OCI-LY3 (cell line): ENCODE data around the gene PRTFDC1.

Experiments
- H2AFZ ChIP-seq: fragments of 200-600, 300-600 bp; shearing (Covaris generic); 2 replicates; pipeline ENCODE4 v1.6.0; 2014; ENCODE audit warnings: antibody characterized with exemption, low read depth, low read length
- H3K27ac ChIP-seq: fragments of 200-600, 300-600 bp; sonication (generic); 2 replicates; pipeline ENCODE4 v1.5.1; 2014; ENCODE audit warnings: mild to moderate bottlenecking, low read length, moderate library complexity, mixed read lengths
- H3K27me3 ChIP-seq: fragments of 200-600, 300-600 bp; sonication (generic); 2 replicates; pipeline ENCODE4 v1.6.1; 2014; ENCODE audit warnings: low read depth, low read length, mixed read lengths
- H3K36me3 ChIP-seq: fragments of 200-600, 300-600 bp; sonication (generic); replicated peaks from 2 replicates; pipeline ENCODE3; 2014; ENCODE audit warnings: low read depth, low read length, mixed read lengths
- H3K4me1 ChIP-seq: fragments of 300-600, 200-600 bp; sonication (generic); 2 replicates; pipeline ENCODE4 v1.6.1; 2014; ENCODE audit warnings: low read length, mixed read lengths
- H3K4me2 ChIP-seq: fragments of 200-600, 300-600 bp; sonication (generic); 2 replicates; pipeline ENCODE4 v1.6.1; 2014; ENCODE audit warnings: low read length, mixed read lengths
- H3K4me3 ChIP-seq: fragments of 300-600, 200-600 bp; sonication (generic); 2 replicates; pipeline ENCODE4 v1.5.1; 2014; ENCODE audit warnings: antibody characterized with exemption, mild to moderate bottlenecking, low read length, moderate library complexity
- H3K79me2 ChIP-seq: fragments of 300-600, 200-600 bp; shearing (Covaris generic); 2 replicates; pipeline ENCODE4 v1.6.1; 2014; ENCODE audit warnings: mild to moderate bottlenecking, low read length, mixed read lengths
- H3K9ac ChIP-seq: fragments of 300-600, 200-600 bp; shearing (Covaris generic); 2 replicates; pipeline ENCODE4 v1.6.0; 2014; ENCODE audit warnings: mild to moderate bottlenecking, low read length, moderate library complexity
- H3K9me3 ChIP-seq: fragments of 200-600, 300-600 bp; shearing (Covaris generic); 2 replicates; pipeline ENCODE4 v1.6.1; 2014; ENCODE audit warnings: low read length, mixed read lengths; ENCODE audit not compliant: insufficient read depth
- H4K20me1 ChIP-seq: fragments of 200-600, 300-600 bp; sonication (generic); 2 replicates; pipeline ENCODE4 v1.6.1; 2016; ENCODE audit warnings: low read length, mixed read lengths; ENCODE audit not compliant: insufficient read depth
- EZH2phosphoT487 ChIP-seq: fragments of 200-600 bp; shearing (Covaris generic); IDR thresholded peaks from 2 replicates; pipeline ENCODE4 v1.6.1; 2018; ENCODE audit warnings: antibody characterized with exemption, mixed run types, low read depth
- TF ChIP-seq, protein P1 (sequence below): fragments of 200-600, 300-600 bp; sonication (generic); IDR thresholded peaks from 2 replicates; pipeline ENCODE4 v1.5.1; 2014; ENCODE audit warnings: antibody characterized with exemption, low read length, low read depth

Gene PRTFDC1

DNA sequence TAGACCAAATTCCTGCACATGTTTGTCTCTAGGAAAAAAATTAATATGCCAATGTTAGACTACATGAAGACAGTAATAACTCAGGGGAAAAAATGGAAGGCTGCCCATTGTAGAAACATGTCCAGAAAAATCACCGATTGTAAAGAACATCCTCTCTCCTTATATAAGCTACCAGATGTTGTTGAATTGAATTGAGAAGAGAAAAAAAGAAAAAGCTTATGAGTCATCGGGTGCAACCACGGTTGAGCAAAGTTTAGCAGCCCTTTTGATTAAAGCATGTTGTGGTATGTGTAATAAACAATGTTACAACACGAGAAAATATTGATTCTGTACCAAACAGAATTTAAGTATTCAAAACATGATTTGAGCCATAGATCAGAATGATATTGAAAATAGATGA, 126.4 kb downstream of the PRTFDC1 start:
- Histone ChIP-seq H2AFZ (no peak overlapping the region), H3K36me3 (no peaks in the 10 kb centered on the region), H3K27ac (no peak overlapping the region), H3K9ac (no peak overlapping the region), H3K4me2 (peak overlapping the region; percentile 55), H3K4me3 (peak overlapping the region; percentile 66), H3K27me3 (no peaks in the 10 kb centered on the region; the same call in 1 of the 2 replicates), H3K79me2 (no peaks in the 10 kb centered on the region), H4K20me1 (no peaks in the 10 kb centered on the region), H3K4me1 (0 out of 2 replicates have a peak, but pooled peaks cover 4% of the 10 kb centered on the region), H3K9me3 (no peaks in the 10 kb centered on the region)
- TF ChIP-seq EZH2phosphoT487: no peak
- TF ChIP-seq, protein P1, sequence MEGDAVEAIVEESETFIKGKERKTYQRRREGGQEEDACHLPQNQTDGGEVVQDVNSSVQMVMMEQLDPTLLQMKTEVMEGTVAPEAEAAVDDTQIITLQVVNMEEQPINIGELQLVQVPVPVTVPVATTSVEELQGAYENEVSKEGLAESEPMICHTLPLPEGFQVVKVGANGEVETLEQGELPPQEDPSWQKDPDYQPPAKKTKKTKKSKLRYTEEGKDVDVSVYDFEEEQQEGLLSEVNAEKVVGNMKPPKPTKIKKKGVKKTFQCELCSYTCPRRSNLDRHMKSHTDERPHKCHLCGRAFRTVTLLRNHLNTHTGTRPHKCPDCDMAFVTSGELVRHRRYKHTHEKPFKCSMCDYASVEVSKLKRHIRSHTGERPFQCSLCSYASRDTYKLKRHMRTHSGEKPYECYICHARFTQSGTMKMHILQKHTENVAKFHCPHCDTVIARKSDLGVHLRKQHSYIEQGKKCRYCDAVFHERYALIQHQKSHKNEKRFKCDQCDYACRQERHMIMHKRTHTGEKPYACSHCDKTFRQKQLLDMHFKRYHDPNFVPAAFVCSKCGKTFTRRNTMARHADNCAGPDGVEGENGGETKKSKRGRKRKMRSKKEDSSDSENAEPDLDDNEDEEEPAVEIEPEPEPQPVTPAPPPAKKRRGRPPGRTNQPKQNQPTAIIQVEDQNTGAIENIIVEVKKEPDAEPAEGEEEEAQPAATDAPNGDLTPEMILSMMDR: no peak

DNA sequence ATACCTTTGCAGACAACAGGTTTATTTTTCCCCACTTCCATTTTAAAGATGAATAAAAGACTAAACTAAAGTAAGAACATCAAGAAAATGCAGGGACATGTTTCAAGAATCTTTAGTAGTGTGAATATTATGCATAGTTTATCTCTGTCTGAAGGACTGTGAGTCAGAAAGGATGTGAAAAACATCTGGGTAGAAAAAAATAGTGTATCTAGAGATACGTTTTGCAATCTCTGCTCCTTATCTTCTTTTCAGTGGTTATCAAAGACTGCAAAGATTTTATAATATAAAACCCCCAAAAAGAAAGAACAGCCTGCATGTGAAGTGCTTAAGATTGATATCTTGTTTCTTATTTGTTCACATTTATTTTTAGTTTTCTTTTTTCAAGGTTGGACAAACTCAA, 126.9 kb downstream of the PRTFDC1 start:
- H3K4me3 ChIP-seq: no peak overlapping the region
- no peaks in the 10 kb centered on the region for H3K36me3 ChIP-seq
- H3K79me2 ChIP-seq: no peaks in the 10 kb centered on the region
- no peak overlapping the region for H2AFZ ChIP-seq
- no peaks in the 10 kb centered on the region for H3K9me3 ChIP-seq
- no peak overlapping the region for H3K9ac ChIP-seq
- no peak overlapping the region for H3K4me2 ChIP-seq
- H3K4me1 ChIP-seq: 0 out of 2 replicates have a peak, but pooled peaks cover 4% of the 10 kb centered on the region
- no peak overlapping the region for H3K27ac ChIP-seq
- H4K20me1 ChIP-seq: no peaks in the 10 kb centered on the region
- TF ChIP-seq, protein P1: no peak
- TF ChIP-seq EZH2phosphoT487: no peak
- H3K27me3 ChIP-seq: no peaks in the 10 kb centered on the region; the same call in 1 of the 2 replicates

DNA sequence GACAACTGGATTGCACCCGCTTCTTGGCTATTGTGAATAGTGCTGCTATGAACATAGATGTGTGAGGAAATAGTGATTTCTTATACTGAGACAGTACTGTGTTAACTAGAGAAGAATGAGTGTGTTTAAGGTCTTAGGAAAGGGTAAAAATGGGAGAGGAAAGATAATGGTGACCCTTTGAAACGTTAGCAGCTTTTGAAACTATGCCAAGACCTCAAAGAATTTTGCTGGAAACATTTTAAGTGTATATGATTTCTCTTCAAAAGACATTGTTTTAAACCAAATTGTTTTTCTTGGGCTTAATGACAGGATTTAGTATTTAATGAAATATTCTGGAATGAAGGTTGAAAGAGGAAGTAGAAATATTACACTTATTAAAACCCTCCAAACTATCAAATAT, 127.9 kb downstream of the PRTFDC1 start:
- H2AFZ ChIP-seq: no peak overlapping the region
- H3K27me3 ChIP-seq: no peaks in the 10 kb centered on the region; the same call in 1 of the 2 replicates
- H3K27ac ChIP-seq: no peak overlapping the region
- H3K9me3 ChIP-seq: no peaks in the 10 kb centered on the region
- TF ChIP-seq, protein P1: no peak
- no peaks in the 10 kb centered on the region for H4K20me1 ChIP-seq
- no peak overlapping the region for H3K4me2 ChIP-seq
- 0 out of 2 replicates have a peak, but pooled peaks cover 4% of the 10 kb centered on the region for H3K4me1 ChIP-seq
- H3K4me3 ChIP-seq: no peak overlapping the region
- no peaks in the 10 kb centered on the region for H3K79me2 ChIP-seq
- H3K36me3 ChIP-seq: no peaks in the 10 kb centered on the region
- H3K9ac ChIP-seq: no peak overlapping the region

DNA sequence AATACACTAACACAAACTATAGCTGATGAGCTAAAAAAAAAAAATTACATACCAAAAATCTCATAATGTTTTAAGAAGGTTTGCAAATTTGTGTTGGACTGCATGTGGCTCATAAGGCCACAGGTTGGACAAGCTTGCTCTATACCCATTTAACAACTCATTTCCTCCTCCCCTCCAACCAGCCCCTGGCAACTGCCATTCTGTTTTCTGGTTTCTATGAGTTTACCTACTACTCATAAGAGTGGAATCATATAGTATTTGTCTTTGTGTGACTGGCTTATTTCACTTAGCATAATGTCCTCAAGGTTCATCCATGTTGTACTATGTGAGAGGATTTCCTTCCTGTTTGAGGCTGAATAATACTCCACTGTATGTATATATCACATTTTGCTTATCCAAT, 128.3 kb downstream of the PRTFDC1 start:
- H3K27ac ChIP-seq: no peak overlapping the region
- H3K79me2 ChIP-seq: no peaks in the 10 kb centered on the region
- no peak overlapping the region for H3K4me3 ChIP-seq
- no peak overlapping the region for H2AFZ ChIP-seq
- H3K9ac ChIP-seq: no peak overlapping the region
- no peaks in the 10 kb centered on the region for H3K9me3 ChIP-seq
- no peak overlapping the region for H3K4me2 ChIP-seq
- H3K27me3 ChIP-seq: no peaks in the 10 kb centered on the region; the same call in 1 of the 2 replicates
- no peaks in the 10 kb centered on the region for H3K36me3 ChIP-seq
- no peaks in the 10 kb centered on the region for H4K20me1 ChIP-seq
- H3K4me1 ChIP-seq: 0 out of 2 replicates have a peak, but pooled peaks cover 4% of the 10 kb centered on the region
- TF ChIP-seq, protein P1: no peak
